Frontal cortex (tissue), 4 donors: ENCODE measurements around the gene AXIN1. TPM values are rescaled to one million over a fixed set of nuclear protein-coding genes. Genes with fewer than 3 reads are reported as not detected.

ENCODE experiments used
- DNase-seq, 2 donors: peaks; one replicate each; pipeline ENCODE4 v3.0.0; 2012; ENCODE audit warnings: low spot score in 2 of 2
- FAIRE-seq: peaks from 2 replicates; lab custom pipeline; 2012; peaks lifted over from hg19 to GRCh38; lab: Jason Lieb, UNC
- total RNA-seq: library from RNA; depleted of rRNA; stranded (reverse); fragments of >200 nt; gene quantifications from one replicate; pipeline ENCODE4 v1.2.3, GENCODE V29; 2014
- donor health status: control.
- donor health status: control.
- donor health status: control.

Gene AXIN1
- total RNA-seq, 1 donor from 2014 or later, result 24.5 TPM

- FAIRE-seq, result no peak
- DNase-seq, result no peak
Observed at GRCh38 chr16:317583-317982, 34.9 kb downstream of the AXIN1 start.

GRCh38 chr16:316741-317464 lies 35.6 kb downstream of the AXIN1 start:
- no peak for FAIRE-seq

GRCh38 chr16:314795-315299 lies 37.7 kb downstream of the AXIN1 start:
- DNase-seq (no peak), FAIRE-seq (no peak)

More at GRCh38 chr16:316741-317464, 35.6 kb downstream of the AXIN1 start:
- DNase-seq, result no peak

GRCh38 chr16:314351-314750 lies 38.2 kb downstream of the AXIN1 start:
- FAIRE-seq (no peak), DNase-seq (no peak)

GRCh38 chr16:311725-312124 lies 40.8 kb downstream of the AXIN1 start:
- no peak for FAIRE-seq
- DNase-seq, result no peak

- FAIRE-seq, result no peak
- no peak for DNase-seq
Observed at GRCh38 chr16:309476-309875, 43.0 kb downstream of the AXIN1 start.

GRCh38 chr16:307691-308312 lies 44.7 kb downstream of the AXIN1 start:
- no peak for FAIRE-seq

GRCh38 chr16:306911-307370 lies 45.6 kb downstream of the AXIN1 start:
- DNase-seq (no peak), FAIRE-seq (no peak)

More at GRCh38 chr16:307691-308312, 44.7 kb downstream of the AXIN1 start:
- no peak for DNase-seq

- FAIRE-seq (no peak), DNase-seq (no peak)
Observed at GRCh38 chr16:305916-306626, 46.5 kb downstream of the AXIN1 start.

GRCh38 chr16:303760-304505 lies 48.6 kb downstream of the AXIN1 start:
- FAIRE-seq (no peak), DNase-seq (no peak)

GRCh38 chr16:301950-302349 lies 50.6 kb downstream of the AXIN1 start:
- FAIRE-seq (no peak), DNase-seq (no peak)

- DNase-seq (no peak), FAIRE-seq (no peak)
Observed at GRCh38 chr16:301235-301634, 51.3 kb downstream of the AXIN1 start.

GRCh38 chr16:297832-298231 lies 54.7 kb downstream of the AXIN1 start:
- DNase-seq, result no peak
- no peak for FAIRE-seq

- FAIRE-seq (no peak), DNase-seq (no peak)
Observed at GRCh38 chr16:296806-297510, 55.6 kb downstream of the AXIN1 start.

GRCh38 chr16:296276-296675 lies 56.2 kb downstream of the AXIN1 start:
- no peak for FAIRE-seq
- no peak for DNase-seq

- no peak for DNase-seq
- FAIRE-seq, result no peak
Observed at GRCh38 chr16:293043-293775, 59.3 kb downstream of the AXIN1 start.

- no peak for DNase-seq
- no peak for FAIRE-seq
Observed at GRCh38 chr16:291539-291938, 61.0 kb downstream of the AXIN1 start.

- DNase-seq (no peak), FAIRE-seq (no peak)
Observed at GRCh38 chr16:290681-291405, 61.7 kb downstream of the AXIN1 start.
